Astrocyte (in vitro differentiated cells and primary cell): ENCODE results near the gene SIGLEC6. TPM values are rescaled to one million over a fixed set of nuclear protein-coding genes. Genes with fewer than 3 reads are reported as not detected.

ENCODE experiments used
- DNase-seq: peaks from one replicate; pipeline ENCODE4 v3.0.0-alpha.2; 2010; ENCODE audit warnings: low read depth
- FAIRE-seq: peaks from 2 replicates; lab custom pipeline; 2011; peaks lifted over from hg19 to GRCh38; lab: Jason Lieb, UNC
- H2AFZ ChIP-seq: 2 replicates; pipeline ENCODE4 v1.6.0; 2012; ENCODE audit warnings: low read depth, low read length, inconsistent platforms
- H3K27ac ChIP-seq: 2 replicates; pipeline ENCODE4 v1.5.1; 2011; ENCODE audit warnings: low read depth, low read length, inconsistent platforms
- H3K27me3 ChIP-seq: 2 replicates; pipeline ENCODE4 v1.6.0; 2011; ENCODE audit warnings: low read length, inconsistent platforms; ENCODE audit not compliant: insufficient read depth
- H3K36me3 ChIP-seq: 2 replicates; pipeline ENCODE4 v1.5.1; 2011; ENCODE audit warnings: low read length, inconsistent platforms; ENCODE audit not compliant: insufficient read depth
- H3K4me1 ChIP-seq: 2 replicates; pipeline ENCODE4 v1.5.1; 2011; ENCODE audit warnings: low read length, inconsistent platforms; ENCODE audit not compliant: insufficient read depth
- H3K4me2 ChIP-seq: 2 replicates; pipeline ENCODE4 v1.6.0; 2012; ENCODE audit warnings: low read length, inconsistent platforms
- H3K4me3 ChIP-seq: 2 replicates; pipeline ENCODE4 v1.5.1; 2011; ENCODE audit warnings: low read depth, mild to moderate bottlenecking, low read length, inconsistent platforms; ENCODE audit not compliant: insufficient read depth
- H3K79me2 ChIP-seq: 2 replicates; pipeline ENCODE4 v1.6.0; 2012; ENCODE audit warnings: mild to moderate bottlenecking, low read length, inconsistent platforms; ENCODE audit not compliant: insufficient read depth
- H3K9ac ChIP-seq: 2 replicates; pipeline ENCODE4 v1.6.0; 2012; ENCODE audit warnings: mild to moderate bottlenecking, low read length, inconsistent platforms
- H3K9me3 ChIP-seq: 2 replicates; pipeline ENCODE4 v1.5.1; 2012; ENCODE audit warnings: low read depth, mild to moderate bottlenecking, low read length, inconsistent platforms; ENCODE audit not compliant: insufficient read depth
- H4K20me1 ChIP-seq: 2 replicates; pipeline ENCODE4 v1.6.0; 2012; ENCODE audit warnings: low read length, inconsistent platforms; ENCODE audit not compliant: insufficient read depth
- H3K27ac Mint-ChIP-seq: one replicate; pipeline ENCODE4 v1.8.0; 2021; ENCODE audit warnings: mild to moderate bottlenecking, mixed read lengths; ENCODE audit not compliant: unreplicated experiment
- H3K27me3 Mint-ChIP-seq: one replicate; pipeline ENCODE4 v1.8.0; 2021; ENCODE audit warnings: low read depth, mixed read lengths; ENCODE audit not compliant: unreplicated experiment
- H3K36me3 Mint-ChIP-seq: one replicate; pipeline ENCODE4 v1.8.0; 2021; ENCODE audit warnings: low read depth, mixed read lengths; ENCODE audit not compliant: unreplicated experiment
- H3K4me1 Mint-ChIP-seq: one replicate; pipeline ENCODE4 v1.8.0; 2021; ENCODE audit warnings: low read depth, mixed read lengths; ENCODE audit not compliant: unreplicated experiment
- H3K4me3 Mint-ChIP-seq: one replicate; pipeline ENCODE4 v1.8.0; 2021; ENCODE audit warnings: mild to moderate bottlenecking, moderate library complexity, mixed read lengths; ENCODE audit not compliant: unreplicated experiment
- H3K9me3 Mint-ChIP-seq: one replicate; pipeline ENCODE4 v1.8.0; 2021; ENCODE audit warnings: mild to moderate bottlenecking, mixed read lengths; ENCODE audit not compliant: unreplicated experiment
- CTCF ChIP-seq: IDR thresholded peaks from 2 replicates; pipeline ENCODE4 v1.5.1; 2011; ENCODE audit warnings: low read depth, mild to moderate bottlenecking, inconsistent platforms, low read length, moderate library complexity; ENCODE audit not compliant: insufficient read depth
- EZH2 ChIP-seq: IDR thresholded peaks from 2 replicates; pipeline ENCODE4 v1.6.1; 2012; ENCODE audit warnings: mild to moderate bottlenecking, low read length, inconsistent platforms; ENCODE audit not compliant: insufficient read depth
- total RNA-seq: library from RNA; stranded (reverse); gene quantifications from 2 replicates; pipeline ENCODE4 v1.2.1, GENCODE V29; 2021

The SIGLEC6 gene
- total RNA-seq, 1 donor from 2014 or later: not detected

- Histone ChIP-seq H3K36me3 (no peaks in the 10 kb centered on the region), H3K27me3 (no peaks in the 10 kb centered on the region), H3K9me3 (no peaks in the 10 kb centered on the region), H3K9ac (no peak overlapping the region), H3K4me1 (no peaks in the 10 kb centered on the region), H3K79me2 (no peaks in the 10 kb centered on the region), H3K4me3 (no peak overlapping the region), H2AFZ (no peak overlapping the region), H4K20me1 (no peaks in the 10 kb centered on the region), H3K27ac (no peak overlapping the region), H3K4me2 (no peak overlapping the region)
- H3K36me3 Mint-ChIP-seq: no peaks in the 10 kb centered on the region
- no peaks in the 10 kb centered on the region for H3K4me1 Mint-ChIP-seq
- no peak for FAIRE-seq
- peak; percentile 3 for DNase-seq
- H3K27ac Mint-ChIP-seq: no peak overlapping the region
- TF ChIP-seq EZH2 (no peak), CTCF (peak; percentile 55)
- no peak overlapping the region for H3K4me3 Mint-ChIP-seq
- H3K27me3 Mint-ChIP-seq: peaks cover 41% of the 10 kb centered on the region
- H3K9me3 Mint-ChIP-seq: no peaks in the 10 kb centered on the region
Measured at GRCh38 chr19:51473009-51473707, 58.3 kb downstream of the SIGLEC6 start.

GRCh38 chr19:51472607-51473006 lies 58.9 kb downstream of the SIGLEC6 start:
- no peak overlapping the region for H3K27ac Mint-ChIP-seq
- Histone ChIP-seq H3K9ac (no peak overlapping the region), H4K20me1 (no peaks in the 10 kb centered on the region), H3K27me3 (no peaks in the 10 kb centered on the region), H3K79me2 (no peaks in the 10 kb centered on the region), H3K36me3 (no peaks in the 10 kb centered on the region), H3K4me1 (no peaks in the 10 kb centered on the region), H3K9me3 (no peaks in the 10 kb centered on the region), H3K4me2 (no peak overlapping the region), H3K4me3 (no peak overlapping the region), H3K27ac (no peak overlapping the region), H2AFZ (no peak overlapping the region)
- TF ChIP-seq CTCF (no peak), EZH2 (no peak)
- H3K9me3 Mint-ChIP-seq: no peaks in the 10 kb centered on the region
- H3K36me3 Mint-ChIP-seq: no peaks in the 10 kb centered on the region
- no peaks in the 10 kb centered on the region for H3K4me1 Mint-ChIP-seq
- peaks cover 47% of the 10 kb centered on the region for H3K27me3 Mint-ChIP-seq
- no peak overlapping the region for H3K4me3 Mint-ChIP-seq
- DNase-seq: no peak
- FAIRE-seq: no peak

DNA sequence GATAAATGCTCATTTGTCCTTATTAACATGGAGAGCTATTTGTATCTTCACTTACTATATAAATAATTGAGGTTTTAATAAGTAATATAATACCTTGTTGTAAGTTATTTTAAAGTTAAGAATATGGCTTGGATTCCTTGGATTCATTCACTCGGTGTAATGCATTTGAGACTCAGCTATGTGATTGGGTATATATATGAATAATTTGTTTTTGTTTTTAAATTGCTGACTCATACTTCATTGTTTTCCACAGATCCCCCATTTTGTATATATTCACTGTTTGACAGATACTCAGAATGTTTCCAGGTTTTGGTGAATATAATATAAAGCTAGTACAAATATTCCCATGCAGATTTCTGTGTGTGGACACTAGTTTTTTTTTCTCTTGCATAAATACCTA lies 59.9 kb downstream of the SIGLEC6 start:
- H2AFZ ChIP-seq: no peak overlapping the region
- H3K27me3 ChIP-seq: no peaks in the 10 kb centered on the region
- Mint-ChIP-seq H3K36me3 (no peaks in the 10 kb centered on the region), H3K4me1 (no peaks in the 10 kb centered on the region), H3K9me3 (no peaks in the 10 kb centered on the region), H3K27me3 (peaks cover 56% of the 10 kb centered on the region), H3K27ac (no peak overlapping the region), H3K4me3 (no peak overlapping the region)
- H3K9me3 ChIP-seq: no peaks in the 10 kb centered on the region
- FAIRE-seq: no peak
- H3K4me2 ChIP-seq: no peak overlapping the region
- no peaks in the 10 kb centered on the region for H4K20me1 ChIP-seq
- H3K9ac ChIP-seq: no peak overlapping the region
- no peak for DNase-seq
- TF ChIP-seq EZH2 (no peak), CTCF (no peak)
- no peak overlapping the region for H3K27ac ChIP-seq
- no peaks in the 10 kb centered on the region for H3K36me3 ChIP-seq
- H3K79me2 ChIP-seq: no peaks in the 10 kb centered on the region
- H3K4me3 ChIP-seq: no peak overlapping the region
- no peaks in the 10 kb centered on the region for H3K4me1 ChIP-seq
